ENCODE measurements around the gene SYNGAP1. TPM values are rescaled to one million over a fixed set of nuclear protein-coding genes. Genes with fewer than 3 reads are reported as not detected.

Gene SYNGAP1
- total and polyA plus RNA-seq, 9 of the 15 experiments (the other 6 are each of a cell fraction or from before 2014, with no cell fraction given), result 0.01 to 22.8 (median 3.2) TPM

DNA sequence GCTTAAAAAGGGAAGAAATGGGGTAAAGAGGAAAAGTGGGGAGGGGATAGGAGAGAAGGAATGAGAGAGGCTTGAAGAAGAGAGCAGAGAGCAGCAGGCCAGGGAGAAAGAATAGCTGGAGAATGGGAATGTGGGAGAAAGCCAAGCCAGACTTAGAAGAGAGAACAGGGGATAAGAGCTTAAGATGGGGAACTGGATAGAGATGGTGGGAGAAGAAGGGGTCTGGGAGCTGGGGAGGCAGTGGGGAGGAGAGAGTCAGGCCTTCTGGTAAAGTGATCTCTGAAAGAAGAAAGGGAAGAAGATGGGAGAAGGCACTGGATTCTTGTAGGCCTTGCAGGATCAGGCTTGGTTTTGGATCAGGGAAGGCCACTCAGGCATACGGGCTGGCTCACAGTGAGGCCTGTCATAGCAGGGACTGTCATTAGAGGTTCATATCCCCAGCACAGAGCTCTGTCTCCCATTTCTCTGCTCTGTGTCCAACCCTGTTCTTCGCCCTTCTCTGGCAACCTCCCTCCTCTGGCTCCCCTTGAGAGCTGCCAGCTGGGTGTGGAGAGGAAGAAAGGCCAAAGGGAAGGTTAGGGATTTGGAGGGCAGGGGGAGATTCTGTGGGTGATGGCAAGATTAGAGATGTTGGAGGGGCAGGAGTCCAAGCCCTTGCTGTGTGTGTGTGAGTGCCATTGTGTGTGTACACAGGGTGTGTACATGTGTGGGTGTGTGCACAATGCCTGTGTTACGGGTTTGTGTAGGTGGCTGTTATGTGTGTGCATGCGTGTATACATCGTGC is 9.3 kb downstream of the SYNGAP1 start:
- H3K27ac ChIP-seq (ENCODE audit: extremely low read depth, low read depth, low read length), result peak overlapping the region; percentile 77
- no peaks in the 10 kb centered on the region; the same call in 1 of the 2 replicates for H4K20me1 ChIP-seq (replicated peaks; ENCODE audit: control insufficient read depth, insufficient read depth, low read length)
- POLR2A ChIA-PET, result interaction anchor here (0.5 to 1.2 kb wide), 7 partner anchors 11 to 286 kb away, joined by 3 to 6 read pairs (median 3); no protein-coding TSS in a partner anchor
- TSS peak; percentile 64 for BruUV-seq (replicated peaks)
- DNase-seq (ENCODE audit: extremely low read depth in 1 of 4, low spot score in 3 of 4), result peak in 1 of 4 experiments; percentile 33
- H2AFZ ChIP-seq (ENCODE audit: low read depth, low read length), result peak overlapping the region; percentile 77; the same call in 1 of the 2 replicates
- H3K9me3 ChIP-seq (replicated peaks; ENCODE audit: control insufficient read depth, insufficient read depth, low read depth, low read length), result no peaks in the 10 kb centered on the region
- H3K36me3 ChIP-seq (ENCODE audit: control insufficient read depth, insufficient read depth, low read length), result no peaks in the 10 kb centered on the region
- peak overlapping the region; percentile 82 for H3K4me2 ChIP-seq (ENCODE audit: insufficient read depth, low read length)
- H3K27me3 ChIP-seq (ENCODE audit: control insufficient read depth in 2 of 2, insufficient read depth in 2 of 2, low read length in 2 of 2), result no peaks in the 10 kb centered on the region
- FAIRE-seq, result peak; percentile 40
- peak overlapping the region; percentile 60 to 91; a peak in 3 of 4 replicates for H3K9ac ChIP-seq (ENCODE audit: insufficient read depth in 1 of 2, low read depth in 2 of 2, low read length in 2 of 2)
- WGBS (ENCODE audit: insufficient coverage, low coverage, missing lambda C conversion rate), result 69% methylated on average over 5 of the region's 5 CpGs
- intact Hi-C loops (cut with micrococcal nuclease), result loop anchor here (5.0 to 10.0 kb wide), 4 partner anchors 54 to 304 kb away; partner anchors contain the start of genes BAK1 and RGL2
- no peak for ATAC-seq
- peak overlapping the region; percentile 49; the same call in 1 of the 2 replicates for H3K4me3 ChIP-seq
- H3K4me1 ChIP-seq (replicated peaks in 1 of 2; ENCODE audit: control insufficient read depth in 2 of 2, insufficient read depth in 2 of 2, low read length in 2 of 2), result peaks cover 53 to 65% of the 10 kb centered on the region in 2 experiments
- CTCF ChIA-PET (ENCODE audit: low intra/inter-chr PET ratio), result interaction anchor here (0.6 kb wide), 1 partner anchor 9 kb away, joined by 3 read pairs; no protein-coding TSS in a partner anchor
- in situ Hi-C loops (cut with MboI), result no loop called here
- H3K9me1 ChIP-seq (ENCODE audit: control insufficient read depth, insufficient read depth, low read length), result no peaks in the 10 kb centered on the region
- peaks cover 51% of the 10 kb centered on the region for H3K79me2 ChIP-seq (ENCODE audit: control insufficient read depth, insufficient read depth, low read length)
- TF ChIP-seq ZNF561 (CRISPR knock-in tag; conservative IDR thresholded peaks at IDR 0.05) (0 out of 2 replicates have a peak, but pooled peaks have one; percentile 7), GABPB1 (CRISPR knock-in tag; IDR thresholded peaks at IDR 0.05) (no peak), MYC (IDR thresholded peaks at IDR 0.05; ENCODE audit: low read depth, low read length) (no peak), MYC (CRISPR knock-in tag; IDR thresholded peaks at IDR 0.05; ENCODE audit: borderline replicate concordance, low read depth) (no peak), ZC3H4 (CRISPR knock-in tag; IDR thresholded peaks at IDR 0.05; ENCODE audit: borderline replicate concordance) (peak; percentile 50; the same call in 1 of the 2 replicates), EGR1 (conservative IDR thresholded peaks at IDR 0.05) (peak; percentile 47), CSDE1 (IDR thresholded peaks at IDR 0.05) (0 out of 4 replicates have a peak, but pooled peaks of 1 of the 2 experiments have one; percentile 79), ZNF655 (CRISPR knock-in tag; IDR thresholded peaks at IDR 0.05) (no peak), MLLT1 (IDR thresholded peaks at IDR 0.05) (peak in 1 of 2 experiments; percentile 61; a peak in 1 of 4 replicates), MEIS2 (IDR thresholded peaks at IDR 0.05; ENCODE audit: partially characterized antibody) (no peak), ZNF316 (IDR thresholded peaks at IDR 0.05) (0 out of 2 replicates have a peak, but pooled peaks have one; percentile 0), RBM25 (IDR thresholded peaks at IDR 0.05; ENCODE audit: low read depth, low read length, severe bottlenecking) (no peak), KDM5B (IDR thresholded peaks at IDR 0.05; ENCODE audit: insufficient replicate concordance, low read depth, low read length) (no peak), NCOA6 (IDR thresholded peaks at IDR 0.05) (no peak), BRD9 (IDR thresholded peaks at IDR 0.05; ENCODE audit: low read depth, partially characterized antibody) (no peak), LARP7 (IDR thresholded peaks at IDR 0.05) (peak; percentile 64; the same call in 1 of the 2 replicates), CBX2 (IDR thresholded peaks at IDR 0.05; ENCODE audit: insufficient read depth, low read length, poor library complexity, severe bottlenecking) (no peak)
- TF ChIP-seq, protein P1, sequence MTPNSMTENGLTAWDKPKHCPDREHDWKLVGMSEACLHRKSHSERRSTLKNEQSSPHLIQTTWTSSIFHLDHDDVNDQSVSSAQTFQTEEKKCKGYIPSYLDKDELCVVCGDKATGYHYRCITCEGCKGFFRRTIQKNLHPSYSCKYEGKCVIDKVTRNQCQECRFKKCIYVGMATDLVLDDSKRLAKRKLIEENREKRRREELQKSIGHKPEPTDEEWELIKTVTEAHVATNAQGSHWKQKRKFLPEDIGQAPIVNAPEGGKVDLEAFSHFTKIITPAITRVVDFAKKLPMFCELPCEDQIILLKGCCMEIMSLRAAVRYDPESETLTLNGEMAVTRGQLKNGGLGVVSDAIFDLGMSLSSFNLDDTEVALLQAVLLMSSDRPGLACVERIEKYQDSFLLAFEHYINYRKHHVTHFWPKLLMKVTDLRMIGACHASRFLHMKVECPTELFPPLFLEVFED (CRISPR knock-in tag; conservative IDR thresholded peaks at IDR 0.05), result 0 out of 2 replicates have a peak, but pooled peaks have one; percentile 46
